Fibroblast of pulmonary artery (primary cell): ENCODE measurements around the gene BPGM.
"Not testable (repeated sequence)": the region's sequence is repeated elsewhere in the genome, so short reads cannot be mapped to it uniquely, and the experiment has no call there.

ENCODE experiments used
- DNase-seq: peaks from one replicate; pipeline ENCODE4 v3.0.0-alpha.2; 2010; ENCODE audit warnings: low read depth
- H3K4me3 ChIP-seq: replicated peaks from 2 replicates; pipeline ENCODE4 v1.5.1; 2011; ENCODE audit warnings: low read depth, mild to moderate bottlenecking, control low read depth, low read length, moderate library complexity
- CTCF ChIP-seq: IDR thresholded peaks from 2 replicates; pipeline ENCODE4 v1.5.1; 2011; ENCODE audit warnings: mild to moderate bottlenecking, control low read depth, low read length, inconsistent platforms; ENCODE audit errors: missing control alignments

The BPGM gene

GRCh38 chr7:134639683-134640279 is 6.9 kb upstream of the BPGM start:
- no peak for TF ChIP-seq CTCF
- DNase-seq: no peak
- no peak overlapping the region for H3K4me3 ChIP-seq

GRCh38 chr7:134640842-134641715 is 5.6 kb upstream of the BPGM start:
- no peak overlapping the region for H3K4me3 ChIP-seq
- no peak for TF ChIP-seq CTCF
- no peak for DNase-seq

- DNase-seq, H3K4me3 ChIP-seq: not testable (repeated sequence)
Observed at GRCh38 chr7:134641981-134642380, 4.7 kb upstream of the BPGM start.

GRCh38 chr7:134643131-134643530 is 3.5 kb upstream of the BPGM start:
- no peak for DNase-seq
- H3K4me3 ChIP-seq: no peak overlapping the region
- no peak for TF ChIP-seq CTCF

GRCh38 chr7:134645478-134645877 is 1.2 kb upstream of the BPGM start:
- TF ChIP-seq CTCF: no peak
- DNase-seq: no peak
- peak overlapping the region; percentile 85 for H3K4me3 ChIP-seq

- DNase-seq: peak; percentile 51
- no peak for TF ChIP-seq CTCF
- peak overlapping the region; percentile 85 for H3K4me3 ChIP-seq
Observed at GRCh38 chr7:134645935-134646334, 718 bp upstream of the BPGM start.

GRCh38 chr7:134648456-134648855 is 1.8 kb downstream of the BPGM start:
- no peak overlapping the region for H3K4me3 ChIP-seq
- no peak for TF ChIP-seq CTCF
- no peak for DNase-seq
